NCI-H748 (cell line): Measurements from ENCODE around the gene SLC7A4.
"Not testable (repeated sequence)": the region's sequence is repeated elsewhere in the genome, so short reads cannot be mapped to it uniquely, and the experiment has no call there.

Source experiments
- DNase-seq: peaks from one replicate; lab custom pipeline; 2025; ENCODE audit not compliant: unreplicated experiment; lab: John Stamatoyannopoulos, UW

Gene SLC7A4

DNA sequence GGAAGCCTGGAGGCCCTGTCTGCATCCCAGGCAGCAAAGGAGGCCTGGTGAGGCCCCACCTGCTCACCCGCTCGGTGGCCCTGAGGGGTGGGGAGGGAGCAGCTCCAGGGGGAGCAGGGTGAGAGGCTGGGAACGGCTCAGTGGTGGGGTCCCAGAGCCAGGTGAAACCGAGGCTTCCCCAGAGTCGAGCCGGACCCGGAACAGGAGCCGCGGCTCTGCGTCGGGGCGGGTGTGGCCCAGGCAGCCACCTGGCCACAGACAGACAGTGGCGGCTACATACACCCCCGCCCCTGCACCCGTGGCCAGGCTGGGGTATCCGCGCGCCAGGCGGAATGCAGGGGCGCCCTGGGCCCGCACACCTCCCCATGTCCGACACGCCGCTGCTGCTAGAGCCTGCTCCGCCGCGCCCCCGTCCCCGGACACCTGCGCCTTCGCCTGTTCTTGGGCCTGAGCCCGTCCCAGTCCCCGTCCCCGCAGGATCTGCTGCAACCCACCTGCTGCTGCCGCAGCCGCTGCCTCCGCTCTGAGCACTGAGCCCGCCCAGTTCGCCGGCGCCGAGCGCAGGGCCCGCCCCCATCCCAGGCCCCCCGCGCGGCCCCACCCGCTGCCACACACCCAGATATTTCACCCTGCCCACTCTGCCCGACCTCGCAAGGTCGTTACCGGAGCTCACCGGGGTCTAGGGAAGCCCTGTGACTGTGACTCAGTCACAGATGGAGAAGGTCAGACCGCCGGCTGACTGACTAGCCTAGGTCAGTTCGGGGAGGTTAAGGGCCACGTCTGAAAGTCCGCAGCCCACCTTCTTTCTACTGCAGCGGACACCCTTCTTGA, at the start of gene SLC7A4:
SLC7A4 (minus strand) TSS at position 525 of the 831 bp plus-strand sequence. CDS start 749 bp downstream, outside the sequence.
- no peak for DNase-seq

DNA sequence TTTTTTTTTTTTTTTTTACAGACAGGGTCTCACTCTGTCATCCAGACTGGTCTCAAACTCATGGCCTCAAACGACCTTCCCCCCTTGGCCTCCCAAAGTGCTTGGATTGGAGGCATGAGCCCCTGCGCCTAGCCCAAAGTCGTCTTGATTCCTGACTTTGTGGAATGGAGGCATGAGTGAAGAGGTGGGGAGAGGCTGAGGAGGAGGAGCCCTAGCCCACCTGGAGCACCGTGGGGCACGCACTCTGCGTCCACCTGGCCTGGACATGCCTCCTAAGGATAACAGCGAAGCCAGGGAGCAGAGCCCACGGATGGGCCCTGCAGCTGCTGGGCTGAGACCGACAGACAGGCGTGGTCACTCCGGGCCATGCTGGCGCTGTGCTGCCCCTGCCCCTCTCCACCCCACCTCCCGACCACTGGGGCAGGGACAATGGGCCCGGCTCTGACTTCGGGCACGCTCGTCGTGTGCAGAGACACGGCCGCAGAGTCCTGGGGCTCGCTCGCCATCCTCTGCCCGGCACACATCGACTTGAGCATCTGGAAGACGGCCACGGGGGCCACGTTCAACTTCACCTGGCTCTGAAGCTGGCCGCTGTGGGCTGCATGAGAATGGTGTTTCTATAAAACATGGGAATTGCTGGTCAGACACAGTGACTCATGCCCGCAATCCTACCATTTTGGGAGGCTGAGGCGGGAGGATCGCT, 48.2 kb upstream of the SLC7A4 start:
- no peak for DNase-seq

DNA sequence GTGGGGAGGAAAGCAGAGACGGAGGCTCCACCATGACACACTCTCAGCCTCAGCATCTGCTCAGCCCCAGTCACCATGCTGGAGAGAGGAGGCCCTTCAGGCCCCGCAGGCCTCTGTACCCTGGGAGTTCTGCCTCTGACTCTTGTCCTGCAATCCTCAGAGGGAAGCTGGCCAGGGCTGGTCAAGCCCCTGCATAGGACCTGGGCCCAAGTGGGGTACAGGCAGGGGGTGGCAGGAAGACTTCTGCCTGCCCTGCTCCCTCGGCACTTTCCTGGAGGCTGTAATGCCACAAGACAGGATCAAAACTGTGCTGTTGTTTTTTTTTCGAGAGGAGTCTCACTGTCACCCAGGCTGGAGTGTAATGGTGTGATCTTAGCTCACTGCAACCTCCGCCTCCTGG, 47.1 kb upstream of the SLC7A4 start:
- DNase-seq = no peak

DNA sequence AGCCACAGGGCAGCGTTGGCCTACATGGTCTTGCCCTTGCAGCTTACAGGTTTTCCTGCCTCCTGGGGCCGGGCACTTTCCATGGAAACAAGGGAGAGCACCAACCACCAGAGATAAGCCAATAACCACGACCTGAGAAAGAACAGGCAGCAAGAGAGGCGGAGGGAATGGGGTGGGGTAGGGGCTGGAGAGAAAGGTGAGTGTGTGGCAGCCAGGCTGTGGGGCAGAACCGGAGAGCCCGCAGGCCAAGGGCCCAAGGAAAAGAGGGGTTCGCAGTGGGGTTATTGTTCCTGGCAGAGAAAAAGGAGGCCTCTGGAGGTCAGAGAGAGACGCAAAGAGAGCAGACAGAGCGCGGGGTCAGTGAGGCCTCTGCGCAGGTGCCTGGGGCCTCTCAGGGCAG, 46.6 kb upstream of the SLC7A4 start:
- DNase-seq = no peak

DNA sequence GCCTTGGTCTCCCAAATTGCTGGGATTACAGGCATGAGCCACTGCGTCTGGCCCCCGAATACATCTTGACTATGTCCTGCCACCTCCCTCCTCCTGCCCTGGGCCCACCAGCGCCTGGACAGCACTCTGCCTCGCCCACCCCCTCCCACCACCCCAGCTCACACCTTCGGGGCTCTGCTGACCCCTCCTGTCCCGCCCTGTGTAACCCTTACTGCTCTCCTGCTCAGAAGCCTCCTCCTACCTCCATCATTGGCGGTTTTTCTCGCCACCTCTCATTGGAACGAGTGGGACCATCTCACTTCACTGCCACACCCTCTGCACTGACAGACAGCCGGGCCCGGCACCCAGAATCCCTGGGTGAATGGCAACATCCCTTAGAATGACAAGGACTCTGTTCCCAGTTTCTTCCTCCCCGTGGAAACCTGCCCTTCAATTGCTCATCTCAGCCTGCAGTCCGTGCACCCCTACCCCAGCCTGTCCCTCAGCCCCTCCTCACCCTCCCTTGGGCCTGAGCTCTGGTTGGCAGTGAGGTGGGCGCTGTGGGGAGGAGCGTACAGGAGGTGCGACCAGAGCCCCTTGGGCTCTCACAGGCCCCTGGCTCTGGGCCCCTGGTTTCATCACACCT, 45.6 kb upstream of the SLC7A4 start:
- DNase-seq = no peak

DNA sequence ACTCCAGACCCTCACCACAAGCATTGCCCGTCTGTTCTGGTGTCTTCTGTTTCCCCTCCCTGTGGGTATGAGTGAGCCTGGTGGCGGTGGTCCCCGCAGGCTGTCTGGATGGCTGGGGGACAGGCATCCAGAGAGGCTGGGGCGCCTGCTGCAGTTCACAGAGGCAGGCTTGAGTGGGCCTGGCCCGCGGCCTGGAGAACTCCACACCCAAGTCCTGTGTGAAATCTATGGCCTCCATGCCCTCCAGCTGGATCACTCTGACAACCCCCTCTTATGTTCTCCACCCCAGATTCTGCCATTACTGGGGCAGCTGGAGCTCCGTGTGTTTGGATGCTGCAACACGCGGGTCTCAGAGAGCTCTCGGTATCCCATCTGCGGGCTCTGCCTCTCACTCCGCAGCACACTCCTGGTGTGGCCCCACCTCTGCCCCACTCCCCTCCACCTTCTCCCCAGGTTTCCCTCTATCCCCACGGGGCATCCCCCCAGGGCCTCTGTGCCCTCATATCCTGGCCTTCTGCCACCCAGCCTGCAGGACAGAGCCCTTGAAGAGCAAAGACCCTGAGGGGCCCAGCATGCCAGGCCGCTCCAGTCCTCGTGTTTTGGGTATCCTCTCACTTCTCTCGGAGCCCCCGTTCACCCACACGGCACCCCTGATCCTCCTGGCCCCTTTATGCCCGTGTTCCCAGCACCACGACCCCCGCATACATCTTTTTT, 44.7 kb upstream of the SLC7A4 start:
- DNase-seq = no peak

DNA sequence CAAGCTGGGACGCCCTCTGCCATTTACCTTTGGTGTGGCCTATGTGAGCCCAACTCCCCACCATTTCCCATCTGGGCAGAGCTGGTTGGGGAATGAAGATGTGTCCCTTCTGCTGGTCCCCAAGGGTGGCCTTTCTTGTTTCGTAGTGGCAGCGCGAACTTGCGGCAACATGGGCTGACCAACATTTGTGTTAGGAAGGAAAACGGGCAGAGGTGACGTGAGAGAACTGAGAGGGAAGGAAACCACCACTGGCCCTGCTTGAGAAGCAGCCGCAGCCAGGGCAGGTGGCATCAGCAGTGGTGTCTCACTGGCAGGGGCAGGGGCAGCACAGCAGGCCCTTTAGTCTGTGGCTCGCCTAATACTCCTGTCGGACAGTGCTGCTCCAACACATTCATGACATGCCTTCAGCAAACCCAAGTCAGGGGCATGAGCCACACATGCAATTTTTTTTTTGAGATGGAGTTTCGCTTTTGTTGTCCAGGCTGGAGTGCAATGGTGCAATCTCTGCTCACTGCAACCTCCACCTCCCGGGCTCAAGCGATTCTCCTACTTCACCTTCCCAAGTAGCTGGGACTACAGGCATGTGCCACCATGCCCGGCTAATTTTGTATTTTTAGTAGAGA, 43.3 kb upstream of the SLC7A4 start:
- no peak for DNase-seq

DNA sequence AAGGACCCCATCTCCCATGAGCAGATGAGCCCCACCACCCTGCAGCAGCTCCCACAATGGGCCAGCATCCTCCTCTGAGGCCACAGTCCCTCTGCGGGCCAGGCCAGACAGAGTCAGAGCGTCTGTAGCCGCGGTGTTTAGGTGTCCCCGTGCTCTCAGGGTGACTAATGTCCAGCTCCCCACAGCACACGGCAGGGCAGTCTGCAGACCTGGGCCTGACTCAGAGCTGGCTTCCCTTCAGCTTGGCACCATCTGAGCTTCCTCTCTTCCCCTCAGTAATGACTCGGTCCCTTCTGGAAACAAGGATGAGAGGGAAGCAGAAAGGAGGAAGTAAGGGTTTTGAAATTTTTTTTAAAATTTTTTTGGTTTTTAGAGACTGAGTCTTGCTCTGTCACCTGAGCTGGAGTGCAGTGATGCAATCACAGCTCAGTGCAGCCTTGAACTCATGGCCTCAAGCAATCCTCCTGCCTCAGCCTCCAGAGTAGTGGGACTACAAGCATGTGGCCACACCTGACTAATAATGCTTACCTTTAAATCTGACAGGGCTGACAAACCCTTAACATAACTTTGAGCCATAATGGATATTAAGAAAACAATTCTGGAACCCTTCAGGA, 41.8 kb upstream of the SLC7A4 start:
- DNase-seq = no peak

GRCh38 chr22:21073482-21073881, 41.1 kb upstream of the SLC7A4 start:
- DNase-seq = no peak

- no peak for DNase-seq
Measured at GRCh38 chr22:21073023-21073422, 40.7 kb upstream of the SLC7A4 start.

GRCh38 chr22:21071796-21072195, 39.4 kb upstream of the SLC7A4 start:
- not testable (repeated sequence) for DNase-seq

GRCh38 chr22:21070690-21071615, 38.6 kb upstream of the SLC7A4 start:
- DNase-seq = no peak

DNA sequence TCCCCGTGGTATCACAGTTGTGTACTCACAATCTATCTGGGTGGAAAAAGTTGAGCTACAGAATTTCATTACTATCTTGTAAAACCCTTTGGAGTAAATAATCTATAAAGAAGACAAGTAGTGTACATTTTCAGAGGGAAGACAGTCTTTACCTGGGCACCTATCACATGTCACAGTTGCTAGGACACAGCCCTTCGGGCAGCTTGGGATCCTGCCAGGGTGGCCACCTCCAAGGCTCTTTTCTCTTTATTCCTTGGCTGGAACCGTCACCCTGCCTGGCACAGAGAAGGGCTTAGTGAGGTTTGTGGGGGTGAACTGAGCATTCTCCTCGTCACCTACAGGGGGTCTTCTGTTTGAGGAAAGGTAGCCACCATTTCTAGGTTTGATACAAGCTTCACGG, 37.0 kb upstream of the SLC7A4 start:
- DNase-seq = no peak

DNA sequence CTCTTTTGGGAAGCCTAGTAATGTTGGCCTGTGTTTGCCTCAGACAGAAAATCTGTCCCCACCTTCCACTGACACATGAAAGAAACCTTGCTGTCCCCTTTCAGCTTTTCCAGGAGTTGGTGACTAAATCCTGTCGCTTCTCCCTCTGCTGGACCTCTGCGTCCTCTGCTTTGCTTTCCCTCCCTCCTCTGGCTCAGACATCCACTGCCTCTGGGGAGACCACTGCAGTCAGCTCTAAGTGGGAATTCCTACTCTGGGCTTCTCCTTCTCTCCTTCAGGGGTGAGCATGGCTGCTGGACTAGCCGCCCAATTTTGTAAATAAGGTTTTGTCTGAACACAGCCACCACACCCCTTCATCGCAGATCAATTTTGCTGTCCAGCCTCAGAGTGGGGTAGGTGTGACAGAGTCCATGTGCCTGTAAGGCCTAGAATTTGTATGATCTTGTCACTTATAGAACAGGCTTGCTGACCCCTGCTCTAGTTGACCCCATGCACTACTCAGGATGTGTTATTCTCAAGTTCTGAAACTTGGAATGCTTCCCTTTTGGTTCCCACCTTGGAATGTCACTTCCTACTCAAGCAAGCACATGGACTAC, 36.4 kb upstream of the SLC7A4 start:
- DNase-seq = no peak

DNA sequence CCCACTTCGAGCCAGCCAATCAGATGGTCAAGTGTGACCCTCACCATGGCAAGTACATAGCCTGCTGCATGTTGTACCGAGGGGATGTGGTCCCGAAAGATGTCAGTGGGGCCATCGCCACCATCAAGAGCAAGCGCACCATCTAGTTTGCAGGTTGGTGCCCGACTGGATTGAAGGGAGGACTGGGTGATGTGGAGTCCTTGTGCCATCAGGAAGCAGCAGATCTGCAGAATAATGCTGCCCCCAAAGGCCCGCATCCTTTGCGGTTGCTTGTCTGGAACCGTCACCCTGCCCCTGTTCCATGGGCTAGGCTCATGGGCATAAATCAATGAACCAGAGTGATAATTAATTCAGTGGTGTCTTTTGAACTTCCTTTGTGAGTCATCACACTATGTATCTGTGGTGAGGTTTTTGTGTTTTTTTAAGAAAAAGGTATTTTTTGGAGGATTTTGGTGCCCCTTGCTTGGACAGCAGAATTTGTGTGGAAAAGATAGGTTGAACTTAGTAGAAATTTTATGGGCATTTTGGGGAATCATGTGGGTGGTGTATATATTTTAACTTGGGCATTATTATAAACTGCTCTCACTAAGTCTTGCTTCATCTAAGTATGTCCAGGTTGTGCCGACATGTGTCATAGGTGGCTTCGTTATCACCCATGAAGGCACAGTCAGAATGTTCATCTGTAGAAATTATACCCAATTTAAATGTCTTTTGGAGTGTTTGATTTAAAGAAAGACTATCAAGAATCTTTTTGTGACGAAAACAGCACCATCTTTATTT, 35.7 kb upstream of the SLC7A4 start:
- no peak for DNase-seq

DNA sequence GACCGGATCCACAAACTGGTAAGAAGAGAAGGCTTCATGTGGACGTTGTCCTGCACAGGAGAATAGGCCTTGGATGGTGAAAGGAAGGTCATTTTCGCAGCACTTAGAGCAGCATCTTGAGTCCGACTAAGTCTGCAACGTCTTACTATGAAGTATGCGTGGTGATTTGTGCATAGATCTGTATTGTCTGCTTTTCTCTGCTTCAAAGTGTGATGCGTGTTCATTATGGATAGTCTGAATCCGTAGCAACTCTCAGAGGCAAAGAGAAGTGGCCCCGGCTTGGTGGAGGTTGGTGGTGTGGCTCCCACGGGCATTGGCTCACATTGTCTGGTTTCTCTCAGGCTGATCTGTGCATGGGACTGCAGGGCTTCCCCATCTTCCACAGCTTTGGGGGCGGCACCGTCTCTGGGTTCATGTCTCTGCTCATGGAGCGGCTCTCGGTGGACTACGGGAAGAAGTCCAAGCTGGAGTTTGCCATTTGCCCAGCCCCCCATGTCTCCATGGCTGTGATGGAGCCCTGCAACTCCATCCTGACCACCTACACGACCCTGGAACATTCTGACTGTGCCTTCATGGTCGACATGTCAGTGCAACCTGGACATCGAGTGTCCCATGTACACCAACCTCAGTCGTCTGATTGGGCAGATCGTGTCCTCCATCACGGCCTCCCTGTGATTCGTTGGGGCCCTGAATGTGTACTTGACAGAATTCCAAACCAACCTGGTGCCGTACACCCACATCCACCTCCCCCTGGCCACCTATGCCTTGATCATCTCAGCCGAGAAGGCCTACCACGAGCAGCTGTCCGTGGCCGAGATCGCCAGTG, 34.9 kb upstream of the SLC7A4 start:
- DNase-seq = no peak
